GM21529 (cell line): ENCODE results near the gene ZSCAN5B.
A peak's percentile ranks its signal among the peaks of the same experiment; 100 is the strongest.

Experiments used
- ATAC-seq: cut with Tn5 transposase; IDR thresholded peaks from one replicate; pipeline ENCODE4 v1.9.1; 2021; ENCODE audit not compliant: unreplicated experiment

ZSCAN5B gene

DNA sequence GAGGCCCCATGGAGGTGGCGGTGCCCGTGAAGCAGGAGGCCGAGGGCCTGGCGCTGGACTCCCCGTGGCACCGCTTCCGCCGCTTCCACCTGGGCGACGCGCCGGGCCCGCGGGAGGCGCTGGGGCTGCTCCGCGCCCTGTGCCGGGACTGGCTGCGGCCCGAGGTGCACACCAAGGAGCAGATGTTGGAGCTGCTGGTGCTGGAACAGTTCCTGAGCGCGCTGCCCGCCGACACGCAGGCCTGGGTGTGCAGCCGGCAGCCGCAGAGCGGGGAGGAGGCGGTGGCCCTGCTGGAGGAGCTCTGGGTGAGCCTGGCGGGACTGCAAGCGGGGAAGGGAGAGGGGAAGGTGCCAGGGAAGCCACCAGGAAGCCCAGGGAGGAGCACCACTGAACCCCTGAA, 50.7 kb downstream of the ZSCAN5B start:
- ATAC-seq: no peak

GRCh38 chr19:56145698-56146097, 51.9 kb downstream of the ZSCAN5B start:
- ATAC-seq: no peak

GRCh38 chr19:56144831-56145230, 52.8 kb downstream of the ZSCAN5B start:
- ATAC-seq: no peak

DNA sequence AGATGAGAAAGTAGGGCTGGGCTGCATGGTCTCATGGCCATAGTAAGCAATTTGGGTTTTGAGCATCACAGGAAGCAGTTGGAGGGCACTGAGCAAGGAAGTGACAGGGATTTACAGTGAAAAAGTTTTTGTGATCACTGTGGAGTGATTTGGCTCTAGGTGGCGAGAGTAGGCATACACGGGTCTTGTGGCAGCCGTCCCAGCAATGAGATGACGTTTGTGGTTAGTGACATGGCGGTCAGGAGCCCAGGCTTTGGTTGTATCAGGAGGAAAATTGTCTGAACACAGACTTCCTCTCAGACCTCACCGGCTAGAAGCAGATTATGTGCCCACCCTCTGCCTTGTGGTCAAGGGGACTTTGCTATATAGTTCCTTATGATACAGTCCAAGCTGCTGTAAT, 53.2 kb downstream of the ZSCAN5B start:
- no peak for ATAC-seq

- ATAC-seq: no peak
These were observed 54.6 kb downstream of the ZSCAN5B start for GRCh38 chr19:56142897-56143434.

DNA sequence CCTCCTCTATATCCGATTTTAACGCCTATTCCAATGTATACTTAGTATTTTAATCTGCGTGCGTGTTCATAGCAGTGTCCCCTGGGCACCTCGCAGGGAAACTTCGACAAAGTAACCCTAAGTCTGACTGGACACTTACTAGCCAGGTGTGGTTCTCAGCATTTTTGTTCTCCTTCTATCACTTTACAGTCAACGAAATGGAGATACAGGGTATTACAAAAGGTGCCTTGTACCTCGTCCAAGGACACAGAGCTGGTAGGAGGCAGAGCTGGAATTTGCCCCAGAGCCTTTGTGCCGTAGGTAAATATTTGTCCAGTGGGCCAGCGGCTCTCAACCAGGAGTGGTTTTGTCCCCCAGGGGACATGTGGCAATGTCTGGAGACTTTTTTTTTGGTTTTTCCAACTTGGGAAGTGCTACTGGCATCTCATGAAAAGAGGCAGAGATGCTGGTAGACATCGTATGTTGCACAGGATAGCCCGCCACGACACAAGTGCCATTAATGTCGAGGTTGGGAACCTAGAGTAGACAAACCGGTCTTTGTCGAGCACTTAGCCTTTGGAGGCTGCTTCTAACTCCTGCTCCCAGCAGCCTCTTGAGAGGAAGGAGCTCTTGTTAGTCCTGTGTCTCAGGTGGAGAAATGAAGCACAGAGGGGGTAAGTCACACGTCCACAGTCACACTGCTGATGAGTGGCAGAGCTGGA, 55.3 kb downstream of the ZSCAN5B start:
- no peak for ATAC-seq

DNA sequence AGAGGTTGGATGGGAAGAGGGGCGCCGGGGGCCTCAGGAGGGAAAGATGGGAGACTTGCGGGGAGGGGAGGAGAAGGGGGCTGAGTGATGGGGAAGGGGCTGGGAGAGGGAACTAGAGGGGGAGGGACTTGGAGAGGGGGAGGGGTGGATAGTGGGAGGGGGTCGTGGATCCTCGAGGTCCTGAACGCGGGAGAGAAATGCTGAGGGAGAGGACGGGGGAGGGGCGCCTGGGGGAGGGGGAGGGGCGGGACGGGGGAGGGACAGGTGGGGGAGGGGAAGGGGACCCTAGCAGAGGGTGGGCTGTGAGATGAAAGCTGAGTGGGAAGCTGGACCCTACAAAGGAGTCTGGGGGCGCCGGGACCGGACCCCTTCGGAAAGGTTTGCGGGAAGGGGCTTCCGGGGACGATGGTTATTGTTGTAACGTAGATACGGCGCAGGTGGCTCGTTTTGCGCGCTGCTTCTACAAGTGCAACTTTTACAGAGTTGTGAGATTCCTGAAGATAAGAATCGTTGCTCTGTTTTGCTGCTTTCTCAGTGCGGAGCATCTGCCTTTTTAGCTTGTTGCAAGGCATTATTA, 56.1 kb downstream of the ZSCAN5B start:
- no peak for ATAC-seq

DNA sequence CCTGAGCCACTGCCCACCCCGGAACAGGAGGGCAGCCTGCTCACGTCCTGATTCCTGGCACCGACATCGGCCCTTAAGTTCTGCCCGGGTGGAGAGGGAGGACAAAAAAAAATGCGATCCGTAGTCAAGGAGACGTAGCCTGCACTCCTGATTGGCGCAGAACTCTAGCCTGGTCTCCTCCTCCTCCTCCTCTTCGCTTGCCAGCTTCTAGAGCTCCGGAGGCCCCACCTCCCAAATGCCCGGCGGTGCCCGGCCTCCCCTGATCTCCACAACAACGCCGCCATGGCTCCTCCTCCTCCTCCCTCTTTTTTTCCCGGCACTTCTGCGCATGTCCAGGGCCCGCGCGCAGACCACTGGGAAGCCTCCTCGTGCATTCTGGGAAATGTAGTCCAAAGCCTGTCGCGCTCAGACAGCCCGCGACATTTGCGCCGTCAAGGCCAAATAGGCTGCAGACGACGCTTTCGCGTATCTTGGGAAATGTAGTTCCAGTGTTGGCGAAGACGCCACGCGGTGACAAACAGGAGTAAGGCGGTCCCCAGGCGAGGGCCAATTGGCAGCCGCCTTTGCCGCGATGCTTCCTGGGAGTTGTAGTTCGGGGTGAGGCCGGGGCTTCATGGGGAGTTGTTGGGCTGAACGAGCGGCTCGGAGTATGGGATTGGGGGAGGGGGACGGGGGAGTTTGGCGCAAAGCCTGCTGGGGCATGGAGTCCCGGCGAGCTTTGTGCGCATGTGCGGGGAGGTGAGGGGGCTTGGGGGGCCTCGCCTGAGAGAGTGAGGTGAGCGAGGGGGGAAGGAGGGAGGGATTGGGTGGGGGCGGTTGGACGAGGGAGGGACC, 56.8 kb downstream of the ZSCAN5B start, which contains the start of gene ZNF444:
Gene ZNF444, plus strand, starts transcription at position 705 of the 834 bp plus-strand sequence. CDS start 5,625 bp downstream, outside the sequence.
- ATAC-seq: peak; percentile 85

- no peak for ATAC-seq
These were observed 57.6 kb downstream of the ZSCAN5B start for GRCh38 chr19:56139847-56140582.
